HepG2 (cell line): ENCODE data around the gene FETUB. TPM values are rescaled to one million over a fixed set of nuclear protein-coding genes. Genes with fewer than 3 reads are reported as not detected.
A peak's percentile ranks its signal among the peaks of the same experiment; 100 is the strongest.

Experiments
- HMG20B ChIP-seq: conservative IDR thresholded peaks from 2 replicates; pipeline ENCODE4 v1.6.1; 2016; ENCODE audit warnings: missing genetic modification reagents, missing compliant biosample characterization
- HOMEZ ChIP-seq: IDR thresholded peaks from 2 replicates; pipeline ENCODE4 v1.6.1; 2016; ENCODE audit warnings: low read depth
- MEF2D ChIP-seq: sonication (generic); formaldehyde crosslinking; IDR thresholded peaks from 2 replicates; pipeline ENCODE4 v1.5.1; 2020; ENCODE audit warnings: mild to moderate bottlenecking, missing genetic modification reagents
- MYNN ChIP-seq: sonication (generic); formaldehyde crosslinking; IDR thresholded peaks from 2 replicates; pipeline ENCODE4 v1.4.0; 2020; ENCODE audit warnings: mild to moderate bottlenecking, low read depth, missing genetic modification reagents
- MZF1 ChIP-seq: sonication (generic); formaldehyde crosslinking; IDR thresholded peaks from 2 replicates; pipeline ENCODE4 v1.8.1; 2023; ENCODE audit warnings: mild to moderate bottlenecking, missing genetic modification reagents, borderline replicate concordance
- PAF1 ChIP-seq: IDR thresholded peaks from 2 replicates; pipeline ENCODE4 v1.6.1; 2016; ENCODE audit warnings: missing genetic modification reagents, missing compliant biosample characterization
- PLSCR1 ChIP-seq: sonication (generic); formaldehyde crosslinking; IDR thresholded peaks from 2 replicates; pipeline ENCODE4 v1.5.0; 2020; ENCODE audit warnings: missing genetic modification reagents, mild to moderate bottlenecking, borderline replicate concordance
- POLR2G ChIP-seq: fragments of 200-400 bp; formaldehyde crosslinking; IDR thresholded peaks from 2 replicates; pipeline ENCODE4 v1.6.1; 2018; ENCODE audit warnings: mild to moderate bottlenecking, low read depth, low read length, moderate library complexity
- RFXAP ChIP-seq: sonication (generic); formaldehyde crosslinking; IDR thresholded peaks from 2 replicates; pipeline ENCODE4 v1.4.0; 2020; ENCODE audit warnings: missing genetic modification reagents, borderline replicate concordance
- SMAD1 ChIP-seq: sonication (generic); formaldehyde crosslinking; IDR thresholded peaks from 2 replicates; pipeline ENCODE4 v1.4.0; 2020; ENCODE audit warnings: missing genetic modification reagents, low read depth, mild to moderate bottlenecking, borderline replicate concordance
- SMYD3 ChIP-seq: sonication (generic); formaldehyde crosslinking; IDR thresholded peaks from 2 replicates; pipeline ENCODE4 v1.8.1; 2023; ENCODE audit warnings: mild to moderate bottlenecking, missing genetic modification reagents
- STAT5B ChIP-seq: sonication (generic); formaldehyde crosslinking; IDR thresholded peaks from 2 replicates; pipeline ENCODE4 v1.4.0; 2020; ENCODE audit warnings: missing genetic modification reagents
- ZFP82 ChIP-seq: sonication (generic); formaldehyde crosslinking; IDR thresholded peaks from 2 replicates; pipeline ENCODE4 v1.5.1; 2020; ENCODE audit warnings: mild to moderate bottlenecking, missing genetic modification reagents, borderline replicate concordance
- ZFP90 ChIP-seq: sonication (generic); formaldehyde crosslinking; IDR thresholded peaks from 2 replicates; pipeline ENCODE4 v1.8.0; 2022; ENCODE audit warnings: missing genetic modification reagents, mild to moderate bottlenecking, inconsistent platforms, borderline replicate concordance
- ZNF230 ChIP-seq: sonication (generic); formaldehyde crosslinking; IDR thresholded peaks from 2 replicates; pipeline ENCODE4 v1.4.0; 2020; ENCODE audit warnings: mild to moderate bottlenecking, missing genetic modification reagents
- ZNF264 ChIP-seq: sonication (generic); formaldehyde crosslinking; IDR thresholded peaks from 2 replicates; pipeline ENCODE4 v1.4.0; 2020; ENCODE audit warnings: missing genetic modification reagents
- ZNF468 ChIP-seq: sonication (generic); formaldehyde crosslinking; IDR thresholded peaks from 2 replicates; pipeline ENCODE4 v1.8.0; 2022; ENCODE audit warnings: mild to moderate bottlenecking, moderate library complexity, missing genetic modification reagents
- ZSCAN22 ChIP-seq: sonication (generic); formaldehyde crosslinking; IDR thresholded peaks from 2 replicates; pipeline ENCODE4 v1.4.0; 2020; ENCODE audit warnings: mild to moderate bottlenecking, missing genetic modification reagents
- ZSCAN9 ChIP-seq: IDR thresholded peaks from 2 replicates; pipeline ENCODE4 v1.6.1; 2016; ENCODE audit warnings: borderline replicate concordance
- polyA plus RNA-seq, 8 experiments: library from polyadenylated mRNA; depleted of rRNA in 3 of 8; stranded (reverse) in 7 of 8; unstranded in 1 of 8; fragments of >200 nt; fragmentation: Illumina TruSeq in 4 of 8; extraction: Trizol in 4 of 8; gene quantifications; 2 replicates each; pipeline versions ENCODE4 v1.2.1 to v1.2.3, GENCODE V29; 2011 to 2016; ENCODE audit warnings: low read depth in 4 of 8, missing spikeins in 1 of 8, mixed read lengths in 1 of 8; ENCODE audit not compliant: insufficient read depth in 1 of 8
- total RNA-seq, 5 experiments: library from RNA; depleted of rRNA; stranded (reverse); fragments of >200 nt; fragmentation: Illumina TruSeq; extraction: Trizol; gene quantifications; 2 replicates each; pipeline ENCODE4 v1.2.3, GENCODE V29; 2016; ENCODE audit warnings: low read depth in 1 of 5
- TF ChIP-seq, protein P1 (sequence below): sonication (generic); formaldehyde crosslinking; IDR thresholded peaks from 2 replicates; pipeline ENCODE4 v1.4.0; 2020; ENCODE audit warnings: missing genetic modification reagents, borderline replicate concordance
- TF ChIP-seq, protein P2 (sequence below): sonication (generic); formaldehyde crosslinking; IDR thresholded peaks from 2 replicates; pipeline ENCODE4 v1.5.1; 2020; ENCODE audit warnings: missing genetic modification reagents, mild to moderate bottlenecking, borderline replicate concordance

The FETUB gene
- total and polyA plus RNA-seq, 2 of the 13 experiments (the other 11 are each of a cell fraction or from before 2014, with no cell fraction given): 2.1 to 4.4 TPM

DNA sequence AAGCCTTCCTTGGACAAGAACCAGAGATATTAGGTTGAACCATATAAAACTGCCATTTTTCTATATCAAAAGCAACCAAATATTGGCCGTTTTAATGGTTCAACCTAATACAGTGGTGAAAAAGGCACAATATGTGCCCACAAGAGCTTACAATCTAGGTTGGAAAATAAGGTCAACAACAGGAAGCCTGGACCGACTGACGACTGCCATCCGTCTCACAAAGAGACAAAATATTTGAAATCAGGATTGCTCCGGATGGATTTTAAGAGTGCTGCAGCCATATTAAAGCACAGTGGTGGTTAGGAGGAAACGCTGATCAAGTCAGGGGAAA, 26.0 kb upstream of the FETUB start (continued):
- TF ChIP-seq, protein P1, sequence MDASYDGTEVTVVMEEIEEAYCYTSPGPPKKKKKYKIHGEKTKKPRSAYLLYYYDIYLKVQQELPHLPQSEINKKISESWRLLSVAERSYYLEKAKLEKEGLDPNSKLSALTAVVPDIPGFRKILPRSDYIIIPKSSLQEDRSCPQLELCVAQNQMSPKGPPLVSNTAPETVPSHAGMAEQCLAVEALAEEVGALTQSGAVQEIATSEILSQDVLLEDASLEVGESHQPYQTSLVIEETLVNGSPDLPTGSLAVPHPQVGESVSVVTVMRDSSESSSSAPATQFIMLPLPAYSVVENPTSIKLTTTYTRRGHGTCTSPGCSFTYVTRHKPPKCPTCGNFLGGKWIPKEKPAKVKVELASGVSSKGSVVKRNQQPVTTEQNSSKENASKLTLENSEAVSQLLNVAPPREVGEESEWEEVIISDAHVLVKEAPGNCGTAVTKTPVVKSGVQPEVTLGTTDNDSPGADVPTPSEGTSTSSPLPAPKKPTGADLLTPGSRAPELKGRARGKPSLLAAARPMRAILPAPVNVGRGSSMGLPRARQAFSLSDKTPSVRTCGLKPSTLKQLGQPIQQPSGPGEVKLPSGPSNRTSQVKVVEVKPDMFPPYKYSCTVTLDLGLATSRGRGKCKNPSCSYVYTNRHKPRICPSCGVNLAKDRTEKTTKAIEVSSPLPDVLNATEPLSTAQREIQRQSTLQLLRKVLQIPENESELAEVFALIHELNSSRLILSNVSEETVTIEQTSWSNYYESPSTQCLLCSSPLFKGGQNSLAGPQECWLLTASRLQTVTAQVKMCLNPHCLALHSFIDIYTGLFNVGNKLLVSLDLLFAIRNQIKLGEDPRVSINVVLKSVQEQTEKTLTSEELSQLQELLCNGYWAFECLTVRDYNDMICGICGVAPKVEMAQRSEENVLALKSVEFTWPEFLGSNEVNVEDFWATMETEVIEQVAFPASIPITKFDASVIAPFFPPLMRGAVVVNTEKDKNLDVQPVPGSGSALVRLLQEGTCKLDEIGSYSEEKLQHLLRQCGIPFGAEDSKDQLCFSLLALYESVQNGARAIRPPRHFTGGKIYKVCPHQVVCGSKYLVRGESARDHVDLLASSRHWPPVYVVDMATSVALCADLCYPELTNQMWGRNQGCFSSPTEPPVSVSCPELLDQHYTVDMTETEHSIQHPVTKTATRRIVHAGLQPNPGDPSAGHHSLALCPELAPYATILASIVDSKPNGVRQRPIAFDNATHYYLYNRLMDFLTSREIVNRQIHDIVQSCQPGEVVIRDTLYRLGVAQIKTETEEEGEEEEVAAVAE (CRISPR knock-in tag): 0 out of 2 replicates have a peak, but pooled peaks have one; percentile 12
- TF ChIP-seq SMYD3 (CRISPR knock-in tag) (no peak), HMG20B (CRISPR knock-in tag) (no peak), ZSCAN9 (CRISPR knock-in tag) (no peak), ZFP90 (CRISPR knock-in tag) (peak; percentile 81; the same call in 1 of the 2 replicates), ZNF264 (CRISPR knock-in tag) (no peak), MYNN (CRISPR knock-in tag) (no peak), PAF1 (CRISPR knock-in tag) (peak; percentile 29; the same call in 1 of the 2 replicates), RFXAP (CRISPR knock-in tag) (no peak; the same call in 1 of the 2 replicates), PLSCR1 (0 out of 2 replicates have a peak, but pooled peaks have one; percentile 58), ZSCAN22 (no peak), ZNF468 (CRISPR knock-in tag) (no peak), ZFP82 (CRISPR knock-in tag) (no peak), ZNF230 (CRISPR knock-in tag) (no peak), MZF1 (CRISPR knock-in tag) (no peak), STAT5B (CRISPR knock-in tag) (no peak), MEF2D (CRISPR knock-in tag) (no peak), SMAD1 (CRISPR knock-in tag) (no peak), POLR2G (peak; percentile 76; the same call in 1 of the 2 replicates), HOMEZ (CRISPR knock-in tag) (0 out of 2 replicates have a peak, but pooled peaks have one; percentile 7)
- TF ChIP-seq, protein P2, sequence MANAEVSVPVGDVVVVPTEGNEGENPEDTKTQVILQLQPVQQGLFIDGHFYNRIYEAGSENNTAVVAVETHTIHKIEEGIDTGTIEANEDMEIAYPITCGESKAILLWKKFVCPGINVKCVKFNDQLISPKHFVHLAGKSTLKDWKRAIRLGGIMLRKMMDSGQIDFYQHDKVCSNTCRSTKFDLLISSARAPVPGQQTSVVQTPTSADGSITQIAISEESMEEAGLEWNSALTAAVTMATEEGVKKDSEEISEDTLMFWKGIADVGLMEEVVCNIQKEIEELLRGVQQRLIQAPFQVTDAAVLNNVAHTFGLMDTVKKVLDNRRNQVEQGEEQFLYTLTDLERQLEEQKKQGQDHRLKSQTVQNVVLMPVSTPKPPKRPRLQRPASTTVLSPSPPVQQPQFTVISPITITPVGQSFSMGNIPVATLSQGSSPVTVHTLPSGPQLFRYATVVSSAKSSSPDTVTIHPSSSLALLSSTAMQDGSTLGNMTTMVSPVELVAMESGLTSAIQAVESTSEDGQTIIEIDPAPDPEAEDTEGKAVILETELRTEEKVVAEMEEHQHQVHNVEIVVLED (CRISPR knock-in tag): no peak
